ENCODE data around the gene PIGW. TPM values are rescaled to one million over a fixed set of nuclear protein-coding genes. Genes with fewer than 3 reads are reported as not detected.

The PIGW gene
- total and polyA plus RNA-seq, 2 experiments from 2014 or later: 5.5 to 15.8 TPM

GRCh38 chr17:36544044-36544306 lies 9.2 kb downstream of the PIGW start:
- H3K79me2 ChIP-seq (replicated peaks; ENCODE audit: insufficient read depth): peaks cover 44% of the 10 kb centered on the region
- H3K27ac ChIP-seq (ENCODE audit: low read depth): peak overlapping the region; percentile 92

More at GRCh38 chr17:36544044-36544306, 9.2 kb downstream of the PIGW start:
- H3F3A ChIP-seq (replicated peaks; ENCODE audit: low read depth): peaks cover 9% of the 10 kb centered on the region
- no peaks in the 10 kb centered on the region for H3K27me3 ChIP-seq (ENCODE audit: insufficient read depth)
- H3K27me3 Mint-ChIP-seq (ENCODE audit: insufficient read depth, low read depth, poor library complexity): peaks cover 9% of the 10 kb centered on the region
- H3K27ac Mint-ChIP-seq: peak overlapping the region; percentile 96
- H3K4me1 ChIP-seq (ENCODE audit: insufficient read depth): peaks cover 24% of the 10 kb centered on the region
- peaks cover 5% of the 10 kb centered on the region for H3K36me3 Mint-ChIP-seq (ENCODE audit: low read depth)
- ATAC-seq: peak; percentile 4
- peak overlapping the region; percentile 95 for H3K4me3 Mint-ChIP-seq
- peak overlapping the region; percentile 98 for H2AFZ ChIP-seq
- peak; percentile 52 for DNase-seq (ENCODE audit: low spot score)
- H4K20me1 ChIP-seq (replicated peaks; ENCODE audit: insufficient read depth): 0 out of 2 replicates have a peak, but pooled peaks cover 7% of the 10 kb centered on the region
- TF ChIP-seq ZNF331 (CRISPR knock-in tag; IDR thresholded peaks at IDR 0.05; ENCODE audit: low read depth) (no peak), CTCF (conservative IDR thresholded peaks at IDR 0.05; ENCODE audit: low read depth in 2 of 2) (peak in 1 of 2 experiments; percentile 23; a peak in 2 of 4 replicates)
- TF ChIP-seq, protein P1, sequence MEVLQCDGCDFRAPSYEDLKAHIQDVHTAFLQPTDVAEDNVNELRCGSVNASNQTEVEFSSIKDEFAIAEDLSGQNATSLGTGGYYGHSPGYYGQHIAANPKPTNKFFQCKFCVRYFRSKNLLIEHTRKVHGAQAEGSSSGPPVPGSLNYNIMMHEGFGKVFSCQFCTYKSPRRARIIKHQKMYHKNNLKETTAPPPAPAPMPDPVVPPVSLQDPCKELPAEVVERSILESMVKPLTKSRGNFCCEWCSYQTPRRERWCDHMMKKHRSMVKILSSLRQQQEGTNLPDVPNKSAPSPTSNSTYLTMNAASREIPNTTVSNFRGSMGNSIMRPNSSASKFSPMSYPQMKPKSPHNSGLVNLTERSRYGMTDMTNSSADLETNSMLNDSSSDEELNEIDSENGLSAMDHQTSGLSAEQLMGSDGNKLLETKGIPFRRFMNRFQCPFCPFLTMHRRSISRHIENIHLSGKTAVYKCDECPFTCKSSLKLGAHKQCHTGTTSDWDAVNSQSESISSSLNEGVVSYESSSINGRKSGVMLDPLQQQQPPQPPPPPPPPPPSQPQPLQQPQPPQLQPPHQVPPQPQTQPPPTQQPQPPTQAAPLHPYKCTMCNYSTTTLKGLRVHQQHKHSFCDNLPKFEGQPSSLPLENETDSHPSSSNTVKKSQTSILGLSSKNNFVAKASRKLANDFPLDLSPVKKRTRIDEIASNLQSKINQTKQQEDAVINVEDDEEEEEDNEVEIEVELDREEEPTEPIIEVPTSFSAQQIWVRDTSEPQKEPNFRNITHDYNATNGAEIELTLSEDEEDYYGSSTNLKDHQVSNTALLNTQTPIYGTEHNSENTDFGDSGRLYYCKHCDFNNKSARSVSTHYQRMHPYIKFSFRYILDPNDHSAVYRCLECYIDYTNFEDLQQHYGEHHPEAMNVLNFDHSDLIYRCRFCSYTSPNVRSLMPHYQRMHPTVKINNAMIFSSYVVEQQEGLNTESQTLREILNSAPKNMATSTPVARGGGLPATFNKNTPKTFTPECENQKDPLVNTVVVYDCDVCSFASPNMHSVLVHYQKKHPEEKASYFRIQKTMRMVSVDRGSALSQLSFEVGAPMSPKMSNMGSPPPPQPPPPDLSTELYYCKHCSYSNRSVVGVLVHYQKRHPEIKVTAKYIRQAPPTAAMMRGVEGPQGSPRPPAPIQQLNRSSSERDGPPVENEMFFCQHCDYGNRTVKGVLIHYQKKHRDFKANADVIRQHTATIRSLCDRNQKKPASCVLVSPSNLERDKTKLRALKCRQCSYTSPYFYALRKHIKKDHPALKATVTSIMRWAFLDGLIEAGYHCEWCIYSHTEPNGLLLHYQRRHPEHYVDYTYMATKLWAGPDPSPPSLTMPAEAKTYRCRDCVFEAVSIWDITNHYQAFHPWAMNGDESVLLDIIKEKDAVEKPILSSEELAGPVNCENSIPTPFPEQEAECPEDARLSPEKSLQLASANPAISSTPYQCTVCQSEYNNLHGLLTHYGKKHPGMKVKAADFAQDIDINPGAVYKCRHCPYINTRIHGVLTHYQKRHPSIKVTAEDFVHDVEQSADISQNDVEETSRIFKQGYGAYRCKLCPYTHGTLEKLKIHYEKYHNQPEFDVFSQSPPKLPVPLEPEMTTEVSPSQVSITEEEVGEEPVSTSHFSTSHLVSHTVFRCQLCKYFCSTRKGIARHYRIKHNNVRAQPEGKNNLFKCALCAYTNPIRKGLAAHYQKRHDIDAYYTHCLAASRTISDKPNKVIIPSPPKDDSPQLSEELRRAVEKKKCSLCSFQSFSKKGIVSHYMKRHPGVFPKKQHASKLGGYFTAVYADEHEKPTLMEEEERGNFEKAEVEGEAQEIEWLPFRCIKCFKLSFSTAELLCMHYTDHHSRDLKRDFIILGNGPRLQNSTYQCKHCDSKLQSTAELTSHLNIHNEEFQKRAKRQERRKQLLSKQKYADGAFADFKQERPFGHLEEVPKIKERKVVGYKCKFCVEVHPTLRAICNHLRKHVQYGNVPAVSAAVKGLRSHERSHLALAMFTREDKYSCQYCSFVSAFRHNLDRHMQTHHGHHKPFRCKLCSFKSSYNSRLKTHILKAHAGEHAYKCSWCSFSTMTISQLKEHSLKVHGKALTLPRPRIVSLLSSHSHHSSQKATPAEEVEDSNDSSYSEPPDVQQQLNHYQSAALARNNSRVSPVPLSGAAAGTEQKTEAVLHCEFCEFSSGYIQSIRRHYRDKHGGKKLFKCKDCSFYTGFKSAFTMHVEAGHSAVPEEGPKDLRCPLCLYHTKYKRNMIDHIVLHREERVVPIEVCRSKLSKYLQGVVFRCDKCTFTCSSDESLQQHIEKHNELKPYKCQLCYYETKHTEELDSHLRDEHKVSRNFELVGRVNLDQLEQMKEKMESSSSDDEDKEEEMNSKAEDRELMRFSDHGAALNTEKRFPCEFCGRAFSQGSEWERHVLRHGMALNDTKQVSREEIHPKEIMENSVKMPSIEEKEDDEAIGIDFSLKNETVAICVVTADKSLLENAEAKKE (CRISPR knock-in tag; IDR thresholded peaks at IDR 0.05): no peak
- no peaks in the 10 kb centered on the region for H3K9me3 Mint-ChIP-seq
- peak overlapping the region; percentile 98 for H3K4me3 ChIP-seq
- no peaks in the 10 kb centered on the region for H3K9me2 ChIP-seq (ENCODE audit: insufficient read depth)
- H3K36me3 ChIP-seq (ENCODE audit: insufficient read depth): 0 out of 2 replicates have a peak, but pooled peaks cover 3% of the 10 kb centered on the region
- H3K4me1 Mint-ChIP-seq: peaks cover 16% of the 10 kb centered on the region; the same call in 2 of the 3 replicates
- H3K4me2 ChIP-seq: peak overlapping the region; percentile 91
